IPS DF 4.7 (cell line): ENCODE results near the gene PPP6C.
A peak's percentile ranks its signal among the peaks of the same experiment; 100 is the strongest.
"Not testable (repeated sequence)": the region's sequence is repeated elsewhere in the genome, so short reads cannot be mapped to it uniquely, and the experiment has no call there.

ENCODE experiments used
- DNase-seq: peaks from one replicate; pipeline ENCODE4 v3.0.0-alpha.2; 2013; ENCODE audit warnings: low spot score; ENCODE audit errors: extremely low read depth

PPP6C gene

DNA sequence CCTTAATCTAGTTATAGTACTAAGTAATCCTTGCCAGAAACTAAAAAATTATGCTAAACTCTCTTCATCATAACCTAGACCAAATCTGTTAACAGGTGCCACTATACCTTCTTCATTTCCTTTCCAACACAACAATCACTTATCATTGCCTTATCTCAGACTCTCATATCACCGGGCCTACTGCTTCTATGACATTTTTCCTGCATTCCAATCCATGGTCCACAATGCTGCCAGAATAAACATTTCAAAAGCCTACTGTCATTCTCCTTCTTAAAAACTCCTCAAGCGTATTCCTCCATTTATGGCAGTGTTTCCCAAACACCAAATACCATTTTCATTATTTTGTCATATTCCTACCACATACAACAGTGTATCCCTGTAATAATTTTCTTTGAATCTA lies 6.5 kb downstream of the PPP6C start:
- DNase-seq = no peak

DNA sequence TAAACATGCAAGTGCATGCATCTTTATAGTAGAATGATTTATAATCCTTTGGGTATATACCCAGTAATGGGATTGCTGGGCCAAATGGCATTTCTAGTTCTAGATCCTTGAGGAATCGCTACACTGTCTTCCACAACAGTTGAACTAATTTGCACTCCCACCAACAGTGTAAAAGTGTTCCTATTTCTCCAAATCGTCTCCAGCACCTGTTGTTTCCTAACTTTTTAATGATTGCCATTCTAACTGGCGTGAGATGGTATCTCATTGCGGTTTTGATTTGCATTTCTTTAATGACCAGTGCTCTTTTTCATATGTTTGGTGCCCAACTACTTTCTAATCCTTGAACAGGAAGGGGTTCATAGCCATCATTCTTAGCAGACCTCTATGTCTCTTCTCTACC lies 7.8 kb downstream of the PPP6C start:
- DNase-seq = not testable (repeated sequence)

DNA sequence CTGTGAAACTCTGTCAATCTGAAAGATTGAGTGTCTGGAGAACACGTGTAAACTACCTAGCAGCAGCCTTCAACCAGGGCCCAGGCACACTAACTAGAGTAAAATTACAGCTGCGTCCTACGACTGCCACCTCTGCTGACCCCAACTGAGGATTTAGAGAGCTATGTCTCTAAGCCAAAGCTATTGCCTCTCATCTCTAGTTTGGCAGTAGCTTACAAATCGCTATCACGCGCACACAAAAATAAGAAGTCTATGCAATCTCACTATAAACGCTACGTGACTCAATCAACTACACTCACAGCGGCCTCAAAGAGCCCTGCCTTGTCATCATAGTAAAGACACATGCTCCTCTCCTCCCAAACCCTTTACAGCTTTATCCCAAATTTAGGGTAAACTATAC lies 8.7 kb downstream of the PPP6C start:
- no peak for DNase-seq

DNA sequence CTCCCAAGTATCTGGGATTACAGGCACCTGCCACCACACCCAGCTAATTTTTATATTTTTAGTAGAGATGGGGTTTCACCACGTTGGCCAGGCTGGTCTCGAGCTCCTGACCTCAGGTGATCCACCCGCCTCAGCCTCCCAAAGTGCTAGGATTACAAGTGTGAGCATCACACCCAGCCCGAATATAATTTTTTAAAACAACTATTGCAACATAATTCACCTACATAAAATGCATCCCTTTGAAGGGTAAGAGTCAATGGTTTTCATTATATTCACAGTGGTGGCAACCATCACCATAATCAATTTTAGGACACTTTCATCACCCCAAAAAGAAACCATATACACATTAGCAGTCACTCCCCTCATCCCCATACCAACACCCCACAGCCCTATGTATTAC lies 9.8 kb downstream of the PPP6C start:
- not testable (repeated sequence) for DNase-seq

DNA sequence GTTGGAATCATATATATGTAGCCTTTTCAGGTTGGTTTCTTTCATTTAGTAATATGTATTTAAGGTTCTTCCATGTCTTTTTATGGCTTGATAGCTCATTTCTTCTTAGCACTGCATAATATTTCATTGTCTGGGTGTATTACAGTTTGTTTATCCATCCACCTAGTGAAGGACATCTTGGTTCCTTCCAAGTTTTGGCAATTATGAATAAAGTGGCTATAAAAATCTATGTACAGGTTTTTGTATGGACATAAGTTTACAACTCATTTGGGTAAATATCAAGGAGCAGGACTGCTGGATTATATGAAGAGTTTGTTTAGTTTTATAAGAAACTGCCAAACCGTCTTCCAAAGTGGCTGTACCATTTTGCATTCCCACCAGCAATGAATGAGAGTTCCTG lies 11.7 kb downstream of the PPP6C start:
- no peak for DNase-seq

DNA sequence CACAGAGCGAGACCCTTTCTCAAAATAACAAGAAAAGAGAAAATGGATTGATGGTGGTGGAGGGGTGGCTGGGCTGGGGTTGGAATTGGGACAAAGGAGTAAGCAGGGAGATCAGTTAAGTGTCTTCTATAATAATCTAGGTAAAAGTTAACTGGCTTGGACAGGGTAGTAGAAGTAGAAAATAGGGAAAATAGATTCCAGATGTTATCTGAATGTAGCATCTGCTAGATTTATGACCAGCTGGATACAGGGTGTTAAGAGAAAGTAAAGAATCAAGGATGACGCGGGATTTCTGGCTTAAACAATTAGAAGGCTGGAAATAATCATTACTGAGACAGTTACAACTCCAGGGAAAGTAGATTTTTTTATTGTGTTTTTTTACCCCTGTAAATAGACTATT lies 13.0 kb downstream of the PPP6C start:
- no peak for DNase-seq

DNA sequence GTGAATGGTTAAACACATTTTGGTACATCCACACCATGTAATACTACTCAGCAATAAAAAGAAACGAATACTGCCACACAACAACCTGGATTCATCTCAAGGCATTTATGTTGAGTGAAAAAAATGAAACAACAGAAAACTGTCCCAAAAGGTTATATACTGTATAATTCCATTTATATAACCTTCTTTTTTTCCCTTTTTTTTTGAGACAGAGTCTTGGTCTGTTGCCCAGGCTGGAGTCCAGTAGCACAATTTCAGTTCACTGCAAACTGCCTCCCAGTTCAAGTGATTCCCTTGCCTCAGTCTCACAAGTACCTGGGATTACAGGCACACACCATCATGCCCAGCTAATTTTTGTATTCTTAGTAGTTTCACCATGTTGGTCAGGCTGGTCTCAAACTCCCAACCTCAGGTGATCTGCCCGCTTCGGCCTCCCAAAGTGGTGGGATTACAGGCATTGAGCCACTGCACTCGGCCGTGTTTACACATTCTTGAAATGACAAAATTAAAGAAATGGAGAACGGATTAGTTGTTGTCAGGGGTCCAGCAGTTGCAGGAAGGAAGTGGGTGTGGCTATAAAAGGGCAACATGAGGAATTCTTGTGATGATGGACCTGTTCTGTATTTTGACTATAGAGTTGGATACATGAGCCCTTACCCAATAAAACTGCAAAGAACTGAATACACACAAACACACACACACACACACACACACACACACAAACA lies 17.4 kb downstream of the PPP6C start:
- DNase-seq = no peak

DNA sequence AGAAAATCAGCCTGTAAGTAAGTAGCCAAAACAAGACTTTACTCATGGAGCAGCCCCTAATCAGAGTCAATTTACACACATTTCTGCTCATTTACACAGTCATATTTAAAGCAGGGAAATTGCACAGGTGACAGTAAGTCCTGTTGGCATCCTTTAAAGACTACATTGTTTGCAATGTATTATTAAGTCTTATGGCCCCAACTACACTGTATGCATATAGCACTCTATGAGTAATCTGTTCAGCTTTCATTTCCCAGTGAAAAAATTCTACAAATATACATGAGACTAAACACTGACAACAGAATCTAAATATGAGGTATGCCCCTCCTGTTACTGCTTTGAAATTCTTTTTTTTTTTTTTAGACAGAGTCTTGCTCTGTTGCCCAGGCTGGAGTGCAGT lies 19.7 kb downstream of the PPP6C start:
- DNase-seq = no peak

DNA sequence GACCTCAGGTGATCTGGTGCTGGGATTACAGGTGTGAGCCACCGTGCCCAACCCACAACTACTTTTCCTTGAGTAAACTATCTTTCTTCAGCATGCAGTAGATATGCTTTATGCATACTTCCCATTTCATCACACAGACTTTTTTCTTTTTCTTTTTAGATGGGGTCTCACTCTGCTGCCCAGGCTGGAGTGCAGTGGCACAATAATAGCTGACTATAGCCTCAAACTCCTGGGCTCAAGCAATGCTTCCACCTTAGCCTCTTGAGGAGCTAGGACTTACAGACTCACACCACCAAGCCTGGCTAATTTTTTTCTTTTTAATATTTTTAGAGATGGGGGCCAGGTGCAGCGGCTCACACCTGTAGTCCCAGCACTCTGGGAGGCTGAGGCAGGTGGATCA lies 22.8 kb downstream of the PPP6C start:
- no peak for DNase-seq

DNA sequence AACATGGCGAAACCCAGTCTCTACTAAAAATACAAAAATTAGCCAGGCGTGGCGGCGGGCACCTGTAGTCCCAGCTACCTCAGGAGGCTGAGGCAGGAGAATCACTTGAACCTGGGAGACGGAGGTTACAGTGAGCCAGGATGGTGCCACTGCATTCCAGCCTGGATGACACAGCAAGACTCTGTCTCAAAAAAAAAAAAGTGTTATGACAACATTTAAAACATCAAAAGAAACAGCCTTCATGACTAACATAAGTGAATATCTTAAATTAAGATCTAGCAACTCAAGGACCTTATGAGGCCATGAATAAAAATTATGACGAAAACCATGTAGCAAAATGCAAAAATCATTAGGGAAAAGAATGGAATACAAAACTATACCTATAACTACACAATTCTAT lies 26.7 kb downstream of the PPP6C start:
- DNase-seq = not testable (repeated sequence)

DNA sequence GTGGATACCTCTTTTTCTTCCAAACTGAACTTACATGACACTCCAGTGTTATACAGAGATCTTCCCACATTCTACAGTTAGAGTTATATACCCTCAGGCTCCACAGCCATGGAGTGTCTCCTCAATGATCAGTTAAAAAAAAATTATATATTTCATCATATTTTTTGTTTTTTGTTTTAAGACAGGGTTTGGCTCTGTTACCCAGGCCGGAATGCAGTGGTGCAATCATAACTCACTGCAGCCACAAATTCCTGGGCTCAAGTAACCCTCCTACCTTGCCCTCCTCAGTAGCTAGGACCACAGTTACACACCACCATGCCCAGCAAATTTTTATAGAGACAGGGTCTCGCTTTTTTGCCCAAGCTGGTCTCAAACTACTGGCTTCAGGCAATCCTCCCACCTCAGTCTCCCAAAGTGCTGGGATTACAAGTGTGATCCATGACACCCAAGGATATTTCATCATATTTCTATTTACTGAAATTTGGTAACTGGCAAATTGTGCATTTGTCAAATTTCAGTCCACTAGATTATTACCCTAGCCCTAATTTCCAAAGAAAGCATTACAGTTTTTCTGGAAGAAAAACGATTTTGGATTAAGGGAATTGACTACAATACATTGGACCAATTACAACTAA lies 28.2 kb downstream of the PPP6C start:
- DNase-seq = no peak

DNA sequence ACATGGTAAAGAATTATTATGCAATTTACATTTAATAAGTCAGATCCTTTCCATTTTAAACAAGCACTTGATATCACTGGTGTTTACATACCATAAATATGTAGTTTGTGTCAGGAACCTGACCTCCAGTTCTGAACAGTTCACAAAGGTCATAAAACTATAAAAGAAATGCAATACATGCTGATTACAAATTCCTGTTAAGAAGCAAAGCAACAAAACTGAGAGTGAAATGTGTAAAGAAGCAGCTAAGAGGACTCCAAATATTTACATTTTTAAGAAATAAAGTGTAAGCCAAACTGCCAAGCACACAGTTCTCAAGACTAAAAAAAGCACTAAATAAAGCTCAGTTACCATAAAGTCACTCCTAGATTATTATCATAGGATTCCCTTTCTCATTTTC lies 28.9 kb downstream of the PPP6C start:
- DNase-seq = no peak

DNA sequence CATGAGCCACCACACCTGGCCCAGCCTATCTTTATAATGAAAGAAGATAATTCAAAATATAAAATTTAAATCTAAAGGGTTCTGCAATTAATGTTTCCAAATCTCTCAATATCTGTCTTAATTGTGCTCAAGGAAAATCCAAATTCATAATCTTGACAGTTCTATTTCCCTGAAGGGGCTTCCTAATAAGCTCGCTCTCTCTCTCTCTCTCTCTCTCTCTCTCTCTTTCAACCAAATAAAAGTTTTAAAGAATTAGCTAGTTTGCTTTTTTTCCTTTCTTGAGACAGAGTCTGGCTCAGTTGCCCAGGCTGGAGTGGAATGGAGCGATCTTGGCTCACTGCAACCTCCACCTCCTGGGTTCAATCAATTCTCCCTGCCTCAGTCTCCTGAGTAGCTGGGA lies 33.1 kb downstream of the PPP6C start:
- DNase-seq = no peak

DNA sequence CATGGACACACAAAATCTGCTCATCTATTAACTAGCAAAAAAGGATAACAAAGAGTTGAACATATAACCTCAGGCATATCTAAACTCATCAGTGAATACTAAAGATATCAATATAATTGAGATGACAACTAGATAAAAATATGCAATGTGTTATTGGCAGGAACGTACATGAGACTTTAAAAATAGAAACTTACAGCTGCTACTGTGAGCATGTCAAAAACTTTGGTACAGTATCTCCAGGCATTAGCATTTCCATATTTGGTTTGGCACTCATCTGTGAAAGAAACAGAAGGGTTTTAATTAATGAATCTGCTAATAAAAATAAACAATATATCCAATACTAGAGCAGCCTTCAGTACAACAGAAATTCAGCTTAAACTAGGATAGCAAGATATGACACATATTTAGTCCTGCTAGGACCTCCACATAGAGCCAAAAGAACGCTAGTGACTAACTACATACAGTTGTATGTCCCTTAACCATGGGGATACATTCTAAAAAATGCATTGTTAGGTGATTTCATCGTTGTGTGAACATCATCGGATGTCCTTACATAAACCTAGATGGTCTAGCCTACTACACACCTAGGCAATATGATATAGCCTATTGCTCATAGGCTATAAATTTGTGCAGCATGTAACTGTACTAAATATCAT lies 35.8 kb downstream of the PPP6C start:
- DNase-seq = no peak

DNA sequence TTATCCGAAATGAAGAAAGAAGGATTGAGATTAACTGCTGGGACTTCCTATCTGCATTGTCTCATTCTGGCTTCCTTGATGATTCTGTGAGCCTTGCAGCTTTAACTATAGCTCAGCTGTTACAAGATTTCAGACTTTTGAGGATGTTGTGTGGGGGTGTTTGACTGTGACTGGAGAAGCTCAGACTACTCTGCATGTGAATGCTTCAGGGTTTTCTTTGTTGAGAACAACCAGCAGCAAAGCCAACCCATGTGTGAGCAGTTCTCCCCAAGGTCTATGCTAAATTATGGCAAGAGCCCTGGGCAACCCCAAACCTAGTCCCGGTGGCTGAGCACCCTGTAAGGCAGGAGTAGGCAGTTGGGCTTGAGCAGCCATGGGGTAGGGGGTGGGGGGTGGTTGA lies 37.9 kb downstream of the PPP6C start:
- DNase-seq = no peak

DNA sequence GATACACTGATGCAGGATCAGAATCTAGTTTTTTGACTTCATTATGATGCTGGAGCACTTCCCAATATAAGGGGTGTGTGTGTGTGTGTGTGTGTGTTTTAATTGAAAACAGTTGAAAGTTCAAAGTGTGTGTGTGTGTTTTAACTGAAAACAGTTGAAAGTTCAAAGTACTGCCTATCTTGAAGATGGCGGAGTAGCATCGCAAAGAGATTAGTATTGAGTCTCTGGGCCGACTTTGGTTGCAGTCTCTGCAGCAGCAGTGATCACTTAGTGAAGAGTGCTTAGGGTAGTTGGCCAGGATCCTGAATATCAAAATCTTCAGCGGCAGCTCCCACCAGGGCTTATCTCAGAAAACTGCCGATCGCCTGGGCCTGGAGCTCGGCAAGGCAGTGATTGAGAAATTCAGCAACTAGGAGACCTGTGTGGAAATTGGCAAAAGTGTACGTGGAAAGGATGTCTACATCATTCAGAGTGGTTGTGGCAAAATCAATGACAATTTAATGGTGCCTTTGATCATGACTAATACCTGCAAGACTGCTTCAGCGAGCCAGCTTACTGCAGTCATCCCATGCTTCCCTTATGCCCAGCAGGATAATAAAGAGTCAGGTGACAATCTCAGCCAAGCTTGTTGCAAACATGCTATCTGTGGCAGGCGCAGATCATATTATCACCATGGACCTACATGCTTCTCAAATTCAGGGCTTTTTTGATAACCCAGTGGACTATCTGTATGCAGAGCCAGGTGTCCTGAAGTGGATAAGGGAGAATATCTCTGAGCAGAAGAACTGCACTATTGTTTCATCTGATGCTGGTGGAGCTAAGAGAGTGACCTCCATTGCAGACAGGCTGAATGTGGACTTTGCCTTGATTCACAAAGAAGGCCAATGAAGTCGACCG lies 39.0 kb downstream of the PPP6C start:
- no peak for DNase-seq

DNA sequence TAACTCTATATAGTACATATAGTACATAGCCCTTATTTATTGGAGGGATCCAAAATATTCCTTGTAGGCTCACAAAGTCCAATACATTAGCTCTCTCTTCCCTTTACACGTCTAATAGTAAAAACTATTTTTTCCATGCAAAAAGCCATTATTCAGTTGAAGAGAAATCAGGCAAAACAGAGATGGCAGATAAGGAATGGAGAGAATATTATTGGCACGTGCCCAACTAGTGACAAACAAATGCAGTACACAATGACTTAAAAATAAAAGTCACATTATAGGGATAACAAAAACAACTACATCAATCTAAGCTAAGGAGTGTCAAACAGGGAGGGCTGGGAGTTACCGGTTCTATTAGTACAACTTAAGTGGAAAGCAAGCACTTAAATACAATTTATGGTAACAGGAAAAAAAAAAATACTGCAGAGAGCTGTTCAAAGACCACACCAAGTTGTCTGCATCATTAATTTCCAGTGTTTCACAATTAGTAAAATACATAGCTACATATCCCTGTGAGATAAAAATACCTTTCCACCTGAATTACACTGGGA lies 42.1 kb downstream of the PPP6C start:
- DNase-seq = no peak

DNA sequence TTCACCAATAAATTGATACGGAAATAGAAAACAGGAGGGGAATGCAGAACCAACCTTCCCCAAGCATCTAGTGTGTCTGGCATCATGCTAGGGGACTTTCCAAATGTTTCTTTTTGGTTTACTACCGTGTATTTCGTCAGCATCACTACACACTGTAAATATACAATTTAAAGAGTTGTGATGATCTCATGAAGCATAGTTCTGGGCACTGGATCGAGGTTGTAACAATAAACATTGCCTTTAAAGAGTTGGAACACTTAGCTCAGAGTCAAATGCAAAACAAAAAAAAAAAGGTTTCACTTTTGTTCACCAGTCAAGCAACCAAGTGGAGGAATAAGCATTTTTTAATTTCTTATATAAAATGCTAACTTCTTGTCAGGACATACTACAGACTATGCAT lies 43.4 kb downstream of the PPP6C start:
- DNase-seq = no peak

DNA sequence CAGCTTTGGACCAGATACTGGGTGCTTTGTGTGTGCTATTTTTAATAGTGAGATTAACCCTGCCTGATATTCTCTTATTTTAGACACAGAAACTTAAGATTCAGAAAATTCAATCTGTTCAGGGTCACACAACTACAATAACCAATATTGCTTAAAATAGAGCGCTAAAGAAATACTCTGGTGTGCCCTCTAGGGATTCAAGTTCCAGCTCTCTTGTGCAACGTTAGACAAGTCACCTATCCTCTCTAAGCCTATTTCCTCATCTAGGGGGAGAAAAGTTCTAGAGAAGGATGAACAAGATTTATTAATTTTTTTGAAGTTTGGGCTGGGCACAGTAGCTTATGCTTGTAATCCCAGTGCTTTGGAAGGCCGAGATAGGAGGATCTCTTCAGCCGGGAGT lies 44.2 kb downstream of the PPP6C start:
- no peak for DNase-seq

DNA sequence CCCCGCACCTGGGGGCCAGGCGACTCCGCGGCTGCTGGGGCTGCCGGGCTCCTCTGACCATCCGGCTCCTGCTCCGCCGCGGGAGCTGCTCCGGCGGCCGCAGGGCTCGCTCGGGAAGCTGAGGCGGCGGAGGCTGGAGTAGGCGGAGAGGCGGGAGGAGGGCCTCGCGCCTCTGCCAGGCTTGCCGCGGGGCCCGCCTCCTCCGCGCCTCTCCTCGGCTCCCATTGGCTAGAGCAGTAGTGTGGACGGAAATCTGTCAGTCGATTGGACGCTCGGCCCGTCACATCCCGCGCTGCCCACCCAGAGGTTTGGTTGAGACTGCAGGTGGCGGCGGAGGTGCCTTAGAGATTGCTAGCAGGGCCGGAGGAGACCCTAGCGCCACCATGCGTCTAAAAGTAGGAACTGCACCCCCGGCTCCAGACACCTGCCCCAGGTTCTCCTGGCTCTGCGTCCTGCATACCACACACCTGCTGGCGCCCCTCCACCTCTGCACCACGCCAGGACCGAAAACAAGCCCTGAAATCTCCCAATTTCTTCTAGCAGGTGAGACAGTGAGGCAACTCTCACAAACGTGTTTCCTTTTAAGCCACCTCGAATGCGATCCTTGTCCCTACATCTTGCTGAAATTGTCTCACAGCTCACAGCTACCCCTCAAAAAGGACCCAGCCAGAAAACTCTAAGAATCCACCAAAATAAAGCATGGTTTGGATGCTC lies 46.1 kb downstream of the PPP6C start, which contains the start of gene SCAI:
TSS of gene SCAI (minus strand) at position 152 of the 714 bp plus-strand sequence. CDS start at position 61, 91 bp downstream.
- DNase-seq = peak; percentile 91
